Posterior vena cava (tissue), 2 donors: ENCODE data around the gene ZNF358. TPM values are rescaled to one million over a fixed set of nuclear protein-coding genes. Genes with fewer than 3 reads are reported as not detected.

Experiments
- DNase-seq: peaks from one replicate; pipeline ENCODE4 v3.0.0-alpha.2; 2020; ENCODE audit warnings: low spot score
- intact Hi-C, 2 donors: fragments of 100-400 bp; cut with DNase I; formaldehyde crosslinking; loops; one replicate each; pipeline versions ENCODE4 v1.14.1 to v1.14.2; 2022 to 2023
- total RNA-seq, 2 donors: library from RNA; stranded (reverse); fragmentation: NEBNext Ultra II Directional; extraction: Animal tissue kit (Norgen Biotek cat#: 25700); gene quantifications; one replicate each; pipeline ENCODE4 v1.2.1, GENCODE V29; 2021
- donor health status: DM: yes; HTN: yes; CAD: no.
- donor health status: DM: yes; HTN: yes; CAD: no.

ZNF358 gene
- total RNA-seq, 2 donors from 2014 or later = 52.3 to 55.0 TPM

DNA sequence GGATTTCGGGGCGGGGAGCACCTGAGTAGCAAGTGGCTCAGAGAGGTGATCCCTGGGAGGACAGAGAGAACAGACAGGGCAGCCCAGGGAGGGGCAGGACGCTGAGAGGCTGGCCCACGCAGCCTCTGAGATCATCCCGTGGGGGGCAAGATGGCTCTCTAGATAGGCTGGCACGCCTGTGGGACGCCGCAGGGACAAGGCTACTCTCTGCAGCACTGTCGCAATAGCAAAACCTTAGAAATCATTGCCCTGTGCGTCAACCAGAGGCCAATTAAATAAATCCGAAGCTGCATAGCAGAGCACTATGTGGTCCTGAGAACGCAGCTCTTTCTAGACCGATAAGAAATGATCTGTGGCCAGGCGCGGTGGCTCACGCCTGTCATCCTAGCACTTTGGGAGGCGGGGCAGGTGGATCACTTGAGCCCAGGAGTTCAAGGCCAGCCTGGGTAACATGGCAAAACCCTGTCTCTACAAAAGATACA is 32.1 kb upstream of the ZNF358 start:
- no peak for DNase-seq
- intact Hi-C loops = no loop called here

DNA sequence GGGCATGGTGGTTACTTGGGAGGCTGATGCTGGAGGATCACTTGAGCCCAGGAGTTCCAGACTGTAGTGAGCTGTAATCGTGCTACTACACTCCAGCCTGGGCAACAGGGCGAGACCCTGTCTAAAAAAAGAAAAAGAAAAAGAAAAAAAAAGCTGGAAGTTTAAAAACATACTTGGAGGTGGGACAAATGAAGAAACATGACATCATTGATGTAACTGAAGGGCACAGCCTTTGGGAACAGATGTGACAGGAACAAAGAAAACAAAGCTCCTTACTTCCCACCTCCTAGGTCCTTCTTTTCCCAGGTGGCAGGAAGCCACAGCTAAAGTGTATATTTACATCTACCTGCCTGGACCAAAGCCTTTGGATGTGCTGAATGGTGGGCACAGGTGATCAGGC is 29.0 kb upstream of the ZNF358 start:
- intact Hi-C loops = no loop called here
- no peak for DNase-seq

DNA sequence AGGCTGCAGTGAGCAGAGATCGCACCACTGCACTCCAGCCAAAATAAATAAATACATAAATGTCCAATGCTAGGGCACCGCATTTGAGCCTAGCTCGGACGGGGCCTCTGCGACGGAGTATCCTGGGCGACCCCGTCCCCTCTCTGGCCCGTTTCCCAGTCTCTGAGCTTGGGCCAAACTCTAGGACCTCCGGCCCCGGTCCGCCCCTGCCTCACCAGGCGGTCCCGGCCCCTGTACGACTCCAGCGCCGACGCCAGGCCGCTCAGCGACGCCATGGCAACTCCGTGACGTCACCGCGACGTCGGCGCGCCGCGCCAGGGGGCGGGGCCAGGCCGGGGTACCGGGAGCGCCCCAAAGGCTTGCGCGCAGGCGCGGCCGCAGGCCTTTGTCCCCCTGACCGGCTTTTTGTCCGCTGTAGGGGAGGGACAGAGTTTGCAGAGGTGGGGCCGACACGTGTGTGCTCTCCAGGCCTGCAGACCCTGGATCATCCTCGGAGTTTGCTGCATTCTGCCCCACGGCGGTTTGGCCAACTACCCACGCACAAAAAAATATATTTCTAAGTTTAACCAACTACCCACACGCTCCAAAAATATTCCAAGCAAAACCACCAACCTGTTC is 27.1 kb upstream of the ZNF358 start, which contains the start of gene PEX11G:
Gene PEX11G, minus strand, starts transcription at position 300 of the 618 bp plus-strand sequence. Its CDS starts 25 bp downstream, at position 275.
- peak; percentile 97 for DNase-seq
- intact Hi-C loops = no loop called here

GRCh38 chr19:7489609-7490044 is 26.3 kb upstream of the ZNF358 start:
- DNase-seq = no peak
- intact Hi-C loops = no loop called here

GRCh38 chr19:7492142-7492541 is 23.8 kb upstream of the ZNF358 start:
- no peak for DNase-seq
- intact Hi-C loops = no loop called here

DNA sequence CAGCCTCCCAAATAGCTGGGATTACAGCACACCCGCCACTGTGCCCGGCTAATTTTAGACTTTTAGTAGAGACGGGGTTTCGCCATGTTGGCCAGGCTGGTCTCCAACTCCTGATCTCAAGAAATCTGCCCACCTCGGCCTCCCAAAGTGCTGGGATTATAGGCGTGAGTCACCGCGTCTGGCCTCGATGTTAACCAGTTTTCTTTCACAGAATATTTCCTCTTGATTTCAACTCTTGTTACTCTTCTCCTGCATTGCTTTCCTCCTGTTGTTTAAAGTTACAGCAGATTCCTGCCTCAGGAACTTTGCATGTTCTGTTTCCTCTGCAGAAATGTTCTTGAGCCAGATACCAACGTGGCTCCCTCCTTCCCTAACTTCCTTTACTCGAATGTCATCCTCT is 23.3 kb upstream of the ZNF358 start:
- intact Hi-C loops = no loop called here
- DNase-seq = no peak

GRCh38 chr19:7494416-7495098 is 21.3 kb upstream of the ZNF358 start:
- intact Hi-C loops = no loop called here

DNA sequence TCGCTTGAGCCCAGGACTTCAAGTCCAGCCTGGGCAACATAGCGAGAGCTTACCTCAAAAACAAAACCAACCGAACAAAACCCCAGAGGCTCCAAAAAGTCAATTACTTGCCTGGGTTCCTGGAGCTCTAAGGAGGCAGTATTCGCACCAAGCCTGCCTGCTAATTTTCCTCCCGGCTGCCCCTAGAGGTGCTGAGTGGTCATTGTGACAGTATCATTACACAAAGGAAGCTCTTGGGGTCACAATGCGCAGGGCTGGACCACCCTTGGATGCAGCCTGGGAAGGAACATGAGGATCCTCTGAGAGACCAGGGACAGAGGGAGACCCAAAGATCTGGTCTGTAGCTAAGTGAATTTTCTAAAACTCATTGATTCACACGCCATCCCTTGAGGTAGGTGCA is 18.6 kb upstream of the ZNF358 start:
- intact Hi-C loops = no loop called here
- DNase-seq = no peak

More at GRCh38 chr19:7494416-7495098, 21.3 kb upstream of the ZNF358 start:
- no peak for DNase-seq

GRCh38 chr19:7500811-7501450 is 15.0 kb upstream of the ZNF358 start:
- intact Hi-C loops = no loop called here
- no peak for DNase-seq

- intact Hi-C loops = no loop called here
- DNase-seq = no peak
Measured at GRCh38 chr19:7502552-7502951, 13.4 kb upstream of the ZNF358 start.

GRCh38 chr19:7504684-7505083 is 11.2 kb upstream of the ZNF358 start:
- intact Hi-C loops = no loop called here
- no peak for DNase-seq

DNA sequence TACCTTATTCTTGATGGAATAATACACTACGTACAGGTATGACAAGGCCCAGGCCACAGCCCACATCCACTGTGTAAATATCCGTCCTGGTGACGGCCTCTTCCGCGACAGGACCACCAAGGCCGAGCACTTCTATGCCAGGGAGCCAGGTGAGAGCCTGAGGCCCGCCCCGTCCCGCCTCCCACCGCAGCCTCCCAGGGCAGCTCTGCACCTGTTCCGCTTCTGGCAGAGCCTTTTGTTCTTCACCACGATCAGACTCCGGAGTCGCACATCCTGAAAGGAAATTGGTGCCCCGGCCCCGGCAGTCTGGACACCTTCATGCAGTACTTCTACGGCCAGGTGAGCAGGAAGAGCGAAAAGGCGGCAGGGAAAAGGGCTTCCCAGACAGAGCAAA is 10.6 kb upstream of the ZNF358 start:
- intact Hi-C loops = no loop called here

DNA sequence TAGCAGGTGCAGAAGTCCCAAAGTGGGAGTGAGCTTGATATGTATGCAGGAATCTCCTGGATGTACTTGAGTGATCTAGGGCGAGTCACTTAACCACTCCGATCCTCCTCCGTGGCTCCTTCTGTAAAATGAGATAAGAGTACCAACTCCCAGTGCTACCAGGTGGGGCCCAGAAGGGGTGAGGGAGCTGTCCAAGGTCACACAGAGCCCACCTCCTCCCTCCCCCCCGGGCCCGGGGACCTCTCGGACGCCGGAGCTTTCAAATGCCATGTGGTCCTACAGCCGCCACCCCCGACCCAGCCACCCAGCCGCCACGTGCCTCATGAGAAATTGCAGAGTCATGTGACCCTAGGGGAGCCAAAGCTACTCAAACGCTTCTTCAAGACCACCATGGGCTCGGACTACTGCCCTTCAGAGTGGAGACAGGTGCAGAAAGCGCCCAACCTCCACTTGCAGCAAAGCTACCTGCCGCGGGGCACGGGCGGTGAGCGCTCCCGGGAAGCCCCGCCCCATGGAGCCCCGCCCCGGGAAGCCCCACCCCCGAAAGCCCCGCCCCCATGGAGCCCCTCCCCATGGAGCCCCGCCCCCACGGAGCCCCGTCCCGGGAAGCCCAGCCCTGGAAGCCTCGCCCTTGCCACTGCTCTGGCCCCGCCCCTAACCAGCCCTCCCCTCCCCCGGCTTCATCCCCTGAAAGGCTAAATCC is 10.1 kb upstream of the ZNF358 start:
- no peak for DNase-seq
- intact Hi-C loops = no loop called here

More for the DNA sequence above, 10.6 kb upstream of the ZNF358 start:
- no peak for DNase-seq

DNA sequence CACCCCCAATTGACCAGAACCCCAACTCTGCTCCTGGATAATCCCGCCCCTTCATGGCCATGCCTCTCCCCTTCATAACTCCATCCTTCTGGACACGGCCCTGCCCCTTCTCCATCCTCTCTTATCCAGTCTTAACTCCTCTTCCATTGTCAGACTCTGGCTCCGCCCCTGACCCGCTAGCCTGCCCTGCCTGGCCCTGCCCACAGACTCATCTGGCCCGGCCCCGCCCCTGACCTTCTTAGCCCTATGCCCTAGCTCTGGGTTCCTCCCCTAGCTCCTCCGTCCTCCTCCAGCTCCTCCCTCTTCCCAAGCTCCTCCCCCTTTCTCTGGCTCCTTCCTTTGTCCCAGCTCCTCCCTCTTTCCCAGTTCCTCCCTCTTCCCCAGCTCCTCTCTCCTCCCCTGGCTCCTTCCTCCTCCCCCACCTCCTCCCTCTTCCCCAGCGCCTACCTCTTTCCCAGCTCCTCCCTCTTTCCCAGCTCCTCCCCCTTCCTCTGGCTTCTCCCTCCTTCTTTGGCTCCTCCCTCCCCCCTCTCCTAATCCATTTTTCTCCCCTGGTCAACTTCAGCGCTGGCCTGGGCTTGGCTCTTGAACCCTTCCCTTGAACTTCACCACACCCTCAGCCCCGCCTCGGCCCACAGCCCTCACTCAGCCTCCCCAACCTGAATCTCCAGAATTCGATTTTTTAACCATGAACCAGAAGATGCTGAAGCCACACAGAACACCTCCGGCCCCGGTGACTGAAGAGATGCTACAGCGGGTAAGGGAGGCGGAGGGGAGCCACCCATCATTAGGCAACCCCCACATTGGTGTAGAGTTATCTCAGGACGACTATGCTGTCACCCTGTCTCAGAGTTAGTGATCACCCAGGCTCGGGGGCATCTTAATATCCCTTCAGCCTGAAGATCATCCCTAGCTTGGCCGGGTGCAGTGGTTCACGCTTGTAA is 9.2 kb upstream of the ZNF358 start:
- DNase-seq = peak; percentile 98
- intact Hi-C loops = no loop called here

- intact Hi-C loops = no loop called here
- DNase-seq = peak; percentile 97
Measured at GRCh38 chr19:7507884-7508283, 8.0 kb upstream of the ZNF358 start.

- intact Hi-C loops = no loop called here
- no peak for DNase-seq
Measured at GRCh38 chr19:7509625-7510024, 6.3 kb upstream of the ZNF358 start.

- intact Hi-C loops = no loop called here
- DNase-seq = no peak
Measured at GRCh38 chr19:7512400-7512851, 3.5 kb upstream of the ZNF358 start.

GRCh38 chr19:7513809-7514642 is 1.9 kb upstream of the ZNF358 start:
- DNase-seq = no peak
- intact Hi-C loops = no loop called here
